Smooth muscle cell (in vitro differentiated cells): ENCODE results near the gene CFAP97D2. TPM values are rescaled to one million over a fixed set of nuclear protein-coding genes. Genes with fewer than 3 reads are reported as not detected.

Source experiments
- DNase-seq: peaks from one replicate; lab custom pipeline; 2025; ENCODE audit not compliant: unreplicated experiment; lab: John Stamatoyannopoulos, UW
- H2AFZ ChIP-seq: fragments of 200-600 bp; sonication (generic); 2 replicates; pipeline ENCODE4 v1.6.0; 2016; ENCODE audit warnings: antibody characterized with exemption, low read depth, mild to moderate bottlenecking
- H3F3A ChIP-seq: fragments of 200-600 bp; sonication (generic); 2 replicates; pipeline ENCODE4 v1.6.0; 2017; ENCODE audit warnings: antibody characterized with exemption, low read depth
- H3K27ac ChIP-seq: fragments of 200-600 bp; sonication (generic); 2 replicates; pipeline ENCODE4 v1.5.1; 2016; ENCODE audit warnings: low read depth, mild to moderate bottlenecking
- H3K27me3 ChIP-seq: fragments of 200-600 bp; sonication (generic); 2 replicates; pipeline ENCODE4 v1.6.1; 2016; ENCODE audit warnings: low read depth, mild to moderate bottlenecking
- H3K36me3 ChIP-seq: fragments of 200-600 bp; sonication (generic); 2 replicates; pipeline ENCODE4 v1.5.1; 2016; ENCODE audit warnings: low read depth
- H3K4me1 ChIP-seq: fragments of 200-600 bp; sonication (generic); 2 replicates; pipeline ENCODE4 v1.5.1; 2016; ENCODE audit warnings: low read depth
- H3K4me2 ChIP-seq: fragments of 200-600 bp; sonication (generic); 2 replicates; pipeline ENCODE4 v1.6.0; 2016; ENCODE audit warnings: mild to moderate bottlenecking
- H3K4me3 ChIP-seq: fragments of 200-600 bp; sonication (generic); 2 replicates; pipeline ENCODE4 v1.5.1; 2016; ENCODE audit warnings: mild to moderate bottlenecking
- H3K79me2 ChIP-seq: fragments of 200-600 bp; sonication (generic); 2 replicates; pipeline ENCODE4 v1.6.0; 2016; ENCODE audit warnings: low read depth, mild to moderate bottlenecking
- H3K9ac ChIP-seq: fragments of 200-600 bp; sonication (generic); 2 replicates; pipeline ENCODE4 v1.6.0; 2016; ENCODE audit warnings: low read depth
- H3K9me3 ChIP-seq: fragments of 200-600 bp; sonication (generic); replicated peaks from 2 replicates; pipeline ENCODE4 v1.5.1; 2016; ENCODE audit warnings: low read depth
- H4K20me1 ChIP-seq: fragments of 200-600 bp; sonication (generic); 2 replicates; pipeline ENCODE4 v1.6.0; 2016; ENCODE audit warnings: low read depth
- WGBS: methylation state at CpG from one replicate; pipeline ENCODE4 v1.1.7; 2016; ENCODE audit warnings: low lambda C conversion rate; 5-methylcytosine and 5-hydroxymethylcytosine counted together
- polyA plus RNA-seq: library from polyadenylated mRNA; unstranded; fragments of >200 nt; fragmentation: Nextera tagmentation; extraction: Ambion mirVana; gene quantifications from 2 replicates; pipeline ENCODE4 v1.2.1, GENCODE V29; 2016
- total RNA-seq: library from RNA; depleted of rRNA; stranded (reverse); fragments of >200 nt; gene quantifications from 2 replicates; pipeline ENCODE4 v1.2.3, GENCODE V29; 2014
- TF ChIP-seq, protein P1 (sequence below): fragments of 200-600 bp; sonication (generic); IDR thresholded peaks from 2 replicates; pipeline ENCODE4 v1.5.1; 2017; ENCODE audit warnings: borderline replicate concordance, mild to moderate bottlenecking, antibody characterized with exemption; ENCODE audit not compliant: insufficient read depth, poor library complexity, severe bottlenecking

The CFAP97D2 gene
- total and polyA plus RNA-seq, 2 experiments from 2014 or later: not detected

DNA sequence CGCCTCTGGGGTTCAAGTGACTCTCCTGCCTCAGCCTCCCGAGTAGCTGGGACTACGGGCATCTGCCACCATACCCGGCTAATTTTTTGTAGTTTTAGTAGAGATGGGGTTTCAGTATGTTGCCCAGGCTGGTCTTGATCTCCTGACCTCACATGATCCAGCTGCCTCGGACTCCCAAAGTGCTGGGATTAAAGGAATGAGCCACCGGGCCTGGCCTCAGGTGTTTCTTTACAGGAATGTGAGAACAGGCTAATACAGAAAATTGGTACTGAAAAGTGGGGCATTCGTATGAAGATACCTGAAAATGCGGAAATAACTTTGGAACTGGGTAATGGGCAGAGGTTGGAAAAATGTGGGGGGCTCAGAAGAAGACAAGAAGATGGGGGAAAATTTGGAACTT is 52.8 kb downstream of the CFAP97D2 start:
- WGBS: 81% methylated on average over 8 of the region's 8 CpGs
- TF ChIP-seq, protein P1, sequence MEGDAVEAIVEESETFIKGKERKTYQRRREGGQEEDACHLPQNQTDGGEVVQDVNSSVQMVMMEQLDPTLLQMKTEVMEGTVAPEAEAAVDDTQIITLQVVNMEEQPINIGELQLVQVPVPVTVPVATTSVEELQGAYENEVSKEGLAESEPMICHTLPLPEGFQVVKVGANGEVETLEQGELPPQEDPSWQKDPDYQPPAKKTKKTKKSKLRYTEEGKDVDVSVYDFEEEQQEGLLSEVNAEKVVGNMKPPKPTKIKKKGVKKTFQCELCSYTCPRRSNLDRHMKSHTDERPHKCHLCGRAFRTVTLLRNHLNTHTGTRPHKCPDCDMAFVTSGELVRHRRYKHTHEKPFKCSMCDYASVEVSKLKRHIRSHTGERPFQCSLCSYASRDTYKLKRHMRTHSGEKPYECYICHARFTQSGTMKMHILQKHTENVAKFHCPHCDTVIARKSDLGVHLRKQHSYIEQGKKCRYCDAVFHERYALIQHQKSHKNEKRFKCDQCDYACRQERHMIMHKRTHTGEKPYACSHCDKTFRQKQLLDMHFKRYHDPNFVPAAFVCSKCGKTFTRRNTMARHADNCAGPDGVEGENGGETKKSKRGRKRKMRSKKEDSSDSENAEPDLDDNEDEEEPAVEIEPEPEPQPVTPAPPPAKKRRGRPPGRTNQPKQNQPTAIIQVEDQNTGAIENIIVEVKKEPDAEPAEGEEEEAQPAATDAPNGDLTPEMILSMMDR: no peak
- DNase-seq: no peak

DNA sequence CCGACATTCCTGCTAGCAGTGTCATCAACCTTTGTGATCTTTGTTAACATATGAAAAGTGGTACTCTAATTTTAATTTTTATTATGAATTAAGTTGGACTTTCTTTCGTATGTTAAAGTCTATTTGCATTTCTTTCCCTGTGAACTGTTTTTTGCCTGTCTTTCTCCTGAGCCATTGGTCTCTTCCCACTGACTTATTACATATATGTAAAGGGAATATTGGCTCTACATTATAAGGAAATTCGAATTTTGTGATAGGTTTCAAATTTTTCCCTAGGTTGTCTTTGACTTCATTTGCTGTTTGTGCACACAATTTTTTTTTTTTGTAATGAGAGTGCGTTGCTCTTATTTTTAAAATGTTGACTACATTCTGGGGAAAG is 55.2 kb downstream of the CFAP97D2 start:
- no peaks in the 10 kb centered on the region for H3K27me3 ChIP-seq
- 64% methylated on average over 4 of the region's 4 CpGs for WGBS
- no peak overlapping the region for H3K9ac ChIP-seq
- TF ChIP-seq, protein P1: no peak
- peak overlapping the region; percentile 89 for H3K4me2 ChIP-seq
- peak overlapping the region; percentile 83 for H3K4me3 ChIP-seq
- peaks cover 24% of the 10 kb centered on the region for H3K79me2 ChIP-seq
- H4K20me1 ChIP-seq: peaks cover 16% of the 10 kb centered on the region
- H3K9me3 ChIP-seq: no peaks in the 10 kb centered on the region
- no peak for DNase-seq
- H3K36me3 ChIP-seq: peaks cover 6% of the 10 kb centered on the region
- H3K4me1 ChIP-seq: peaks cover 17% of the 10 kb centered on the region
- peaks cover 6% of the 10 kb centered on the region for H3F3A ChIP-seq
- peak overlapping the region; percentile 92 for H2AFZ ChIP-seq
- no peak overlapping the region for H3K27ac ChIP-seq

More for the DNA sequence above, 52.8 kb downstream of the CFAP97D2 start:
- no peak overlapping the region for H3K4me2 ChIP-seq
- H3K9me3 ChIP-seq: no peaks in the 10 kb centered on the region
- no peaks in the 10 kb centered on the region for H3K27me3 ChIP-seq
- H3F3A ChIP-seq: peaks cover 7% of the 10 kb centered on the region
- H3K9ac ChIP-seq: no peak overlapping the region
- H3K79me2 ChIP-seq: peaks cover 21% of the 10 kb centered on the region
- no peak overlapping the region for H3K27ac ChIP-seq
- no peak overlapping the region for H2AFZ ChIP-seq
- peaks cover 19% of the 10 kb centered on the region for H3K4me1 ChIP-seq
- no peak overlapping the region for H3K4me3 ChIP-seq
- H3K36me3 ChIP-seq: no peaks in the 10 kb centered on the region
- H4K20me1 ChIP-seq: peaks cover 11% of the 10 kb centered on the region

DNA sequence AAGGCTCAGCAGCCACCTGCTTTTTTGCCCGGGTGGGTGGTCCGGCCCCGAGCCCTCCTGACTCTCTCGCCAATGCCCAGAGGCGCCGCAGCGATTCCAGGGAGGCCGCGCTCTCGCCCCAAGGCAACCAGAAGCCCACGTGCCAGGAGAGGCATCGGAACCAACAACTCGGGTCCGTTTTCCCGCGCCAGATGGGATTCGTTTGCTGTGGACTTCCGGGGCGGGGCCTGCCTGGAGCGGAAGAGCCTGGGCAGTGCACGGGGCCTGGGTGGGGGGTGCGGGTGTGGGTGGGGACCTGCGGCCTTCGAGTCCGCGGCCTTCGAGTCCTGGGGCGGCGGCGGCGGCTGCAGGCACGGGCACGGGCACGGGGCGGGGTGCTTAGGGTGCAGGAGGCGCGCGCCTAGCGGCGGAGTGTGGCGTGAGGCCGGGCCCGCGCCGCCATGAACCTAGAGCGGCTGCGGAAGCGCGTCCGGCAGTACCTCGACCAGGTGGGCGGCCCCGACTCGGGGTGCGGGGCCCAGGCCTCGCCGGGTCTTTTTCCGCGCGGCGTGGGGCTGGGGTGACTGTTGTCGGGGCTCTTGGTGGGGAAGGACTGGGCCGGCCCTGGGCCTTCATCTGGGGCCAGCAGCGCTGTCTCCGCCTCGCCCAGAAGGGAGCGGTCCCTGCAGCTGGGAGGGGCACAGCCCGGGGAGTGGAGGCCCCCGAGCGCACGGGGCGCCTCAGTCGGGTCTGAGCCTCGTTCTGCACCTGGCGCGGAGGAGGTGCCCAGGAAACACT is 55.8 kb downstream of the CFAP97D2 start, which contains the start of gene CDC16:
TSS of gene CDC16 (plus strand) at position 253 of the 777 bp plus-strand sequence. CDS start at position 441, 188 bp downstream.
- peaks cover 11% of the 10 kb centered on the region for H3K4me1 ChIP-seq
- H3K79me2 ChIP-seq: peaks cover 24% of the 10 kb centered on the region
- peaks cover 16% of the 10 kb centered on the region for H4K20me1 ChIP-seq
- H3K9ac ChIP-seq: peak within 1 kb of the TSS; percentile 80
- 3% methylated on average over 42 of the region's 76 CpGs for WGBS
- H3K9me3 ChIP-seq: no peaks in the 10 kb centered on the region
- H3K4me2 ChIP-seq: peak within 1 kb of the TSS; percentile 89
- H3K27me3 ChIP-seq: no peaks in the 10 kb centered on the region
- peaks cover 12% of the 10 kb centered on the region for H3K36me3 ChIP-seq
- peak; percentile 59 for DNase-seq
- H3K27ac ChIP-seq: no peak within 1 kb of the TSS
- peak within 1 kb of the TSS; percentile 83 for H3K4me3 ChIP-seq
- TF ChIP-seq, protein P1: peak; percentile 23
- peaks cover under 1% of the 10 kb centered on the region for H3F3A ChIP-seq
- H2AFZ ChIP-seq: peak within 1 kb of the TSS; percentile 92
